NCI-H345 (cell line): ENCODE results near the gene ADAMTS7.
"Not testable (repeated sequence)": the region's sequence is repeated elsewhere in the genome, so short reads cannot be mapped to it uniquely, and the experiment has no call there.

Source experiments
- DNase-seq: peaks from one replicate; lab custom pipeline; 2025; lab: John Stamatoyannopoulos, UW

ADAMTS7 gene

DNA sequence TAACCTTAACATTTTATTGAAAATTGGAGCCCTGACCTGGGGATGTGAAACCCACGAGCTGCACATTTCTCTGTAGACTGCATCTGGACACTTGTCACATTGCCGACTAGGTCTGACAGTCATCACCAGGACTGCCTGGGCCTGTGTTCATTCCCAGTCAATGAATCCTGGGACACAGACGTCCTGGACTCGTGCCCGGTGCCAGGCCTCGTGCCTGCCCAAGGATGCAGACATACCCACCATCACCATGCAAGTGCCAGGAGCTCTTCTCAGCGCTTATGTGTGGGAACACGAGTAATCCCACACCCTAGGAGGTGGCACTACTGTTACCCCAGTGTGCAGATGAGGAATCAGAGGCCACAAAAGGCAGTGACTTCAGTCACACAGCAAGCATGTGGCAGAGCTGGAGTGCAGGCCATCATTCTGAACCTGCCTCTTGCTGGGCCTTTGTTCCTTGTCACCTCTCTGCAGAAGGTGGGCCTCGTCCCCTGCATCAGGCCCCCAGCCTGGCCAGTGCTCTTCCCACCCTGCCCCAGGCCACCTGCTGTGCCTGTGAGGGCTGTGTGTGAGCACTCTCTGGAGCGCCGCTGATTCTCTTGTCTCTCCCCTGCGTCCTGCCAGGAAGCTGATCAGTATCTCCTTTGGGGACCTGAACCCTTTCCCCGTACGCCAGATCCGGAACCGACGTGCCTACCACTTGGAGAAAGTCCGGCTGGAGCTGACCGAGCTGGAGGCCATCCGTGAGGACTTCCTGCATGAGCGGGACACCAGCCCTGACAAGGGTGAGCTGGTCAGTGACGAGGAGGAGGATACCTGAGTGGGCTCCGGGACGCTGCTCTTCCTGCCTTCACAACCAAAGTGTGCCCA is 58.5 kb downstream of the ADAMTS7 start:
- DNase-seq, result no peak

DNA sequence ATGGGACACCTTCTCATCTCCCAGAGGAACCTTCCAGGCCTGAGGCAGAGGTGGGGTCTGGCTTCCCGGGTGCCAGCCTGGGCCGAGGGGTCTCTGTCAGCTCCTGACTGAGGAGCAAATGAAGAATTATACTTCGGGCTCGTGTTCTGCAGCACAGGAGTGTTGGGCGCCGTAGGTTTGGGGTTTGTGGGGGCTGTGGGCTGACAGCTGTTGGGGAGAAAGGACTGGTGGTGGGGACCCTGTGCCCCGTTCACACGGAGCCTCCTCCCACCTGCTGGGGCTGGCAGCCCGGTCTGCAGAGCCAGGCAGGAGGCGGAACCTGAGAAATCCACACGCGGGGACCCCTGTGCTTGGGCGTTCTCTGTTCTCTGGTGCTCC is 59.7 kb downstream of the ADAMTS7 start:
- DNase-seq, result no peak

DNA sequence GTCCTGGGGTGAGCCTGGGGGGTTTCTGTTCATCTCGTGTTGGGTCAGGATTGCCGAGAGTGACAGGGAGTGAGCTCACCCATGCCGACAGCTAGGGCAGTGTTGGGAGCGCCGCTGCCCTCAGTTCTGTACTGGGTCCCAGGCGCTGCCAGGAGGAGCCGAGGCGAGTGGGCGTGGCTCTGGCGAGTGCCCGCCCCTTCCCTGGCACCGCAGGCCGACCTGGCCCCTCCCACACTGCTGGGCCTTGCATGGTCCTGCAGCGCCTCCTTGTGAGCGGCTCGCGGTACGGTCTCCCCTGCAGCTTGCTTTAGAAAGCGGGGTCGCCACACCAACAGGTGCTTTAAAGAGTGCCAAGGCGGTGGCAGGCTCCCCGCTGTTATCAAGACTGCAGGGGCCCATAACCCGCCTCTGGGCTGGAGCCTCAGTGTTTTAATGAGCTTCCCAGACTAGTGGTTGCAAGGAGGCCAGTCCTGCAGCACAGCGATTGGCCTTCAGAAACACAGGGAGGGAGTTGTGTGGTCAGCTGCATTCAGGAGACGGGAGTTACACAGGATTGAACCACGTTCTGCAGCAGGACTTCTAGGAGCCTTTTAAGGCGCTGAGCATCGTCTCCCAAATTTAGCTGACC is 60.2 kb downstream of the ADAMTS7 start:
- peak; percentile 83 for DNase-seq

DNA sequence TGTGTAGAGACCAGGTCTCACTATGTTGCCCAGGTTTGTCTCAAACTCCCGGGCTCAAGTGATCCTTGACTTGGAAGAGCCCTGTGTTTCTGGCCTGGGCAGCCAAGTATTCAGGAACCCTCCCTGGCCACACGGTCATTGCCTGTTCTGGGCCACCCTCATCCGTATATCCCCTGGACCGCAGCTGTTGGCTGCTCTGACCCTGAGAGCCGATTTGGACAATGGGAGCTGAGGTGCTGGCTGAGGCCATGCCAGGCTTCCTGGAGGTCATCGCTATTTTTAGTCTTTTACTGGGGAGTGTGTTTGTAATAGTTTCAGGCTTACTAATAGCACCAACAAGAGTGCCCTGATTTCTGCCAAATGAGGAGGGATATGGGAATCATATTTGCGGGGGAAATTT is 60.7 kb downstream of the ADAMTS7 start:
- DNase-seq, result no peak

DNA sequence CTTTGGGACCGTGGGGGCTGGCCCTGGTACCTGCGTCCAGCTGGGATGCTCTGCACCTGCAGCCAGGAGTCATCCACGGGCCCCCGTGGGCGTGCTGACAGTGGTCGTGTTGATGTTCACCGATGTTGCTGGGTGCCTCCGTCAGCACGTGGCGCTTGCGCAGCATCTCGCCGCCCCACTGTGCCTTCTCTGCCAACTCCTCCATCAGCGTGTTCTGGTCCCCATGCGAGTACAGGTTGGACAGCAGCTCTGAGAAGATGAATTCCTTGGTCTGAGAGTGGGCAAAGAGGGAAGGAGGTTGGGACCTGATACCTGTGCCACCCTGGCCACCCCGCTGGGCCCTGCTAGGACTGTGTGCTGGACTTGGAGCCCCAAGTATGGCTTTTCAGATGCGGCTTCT is 61.4 kb downstream of the ADAMTS7 start:
- no peak for DNase-seq

DNA sequence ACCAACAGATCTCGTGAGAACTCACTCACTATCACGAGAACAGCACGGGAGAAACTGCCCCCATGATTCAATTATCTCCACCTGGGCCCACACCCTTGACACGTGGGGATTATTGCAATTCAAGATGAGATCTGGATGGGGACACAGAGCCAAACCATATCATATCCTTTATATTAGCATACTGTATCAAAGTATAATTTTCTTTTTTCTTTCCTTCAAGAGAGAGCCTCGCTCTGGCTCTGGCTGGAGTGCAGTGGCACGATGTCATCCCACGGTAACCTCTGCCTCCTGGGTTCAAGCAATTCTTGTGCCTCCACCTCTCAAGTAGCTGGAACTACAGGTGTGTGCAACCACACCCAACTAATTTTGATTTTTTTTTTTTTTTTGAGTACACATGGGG is 63.4 kb downstream of the ADAMTS7 start:
- not testable (repeated sequence) for DNase-seq

DNA sequence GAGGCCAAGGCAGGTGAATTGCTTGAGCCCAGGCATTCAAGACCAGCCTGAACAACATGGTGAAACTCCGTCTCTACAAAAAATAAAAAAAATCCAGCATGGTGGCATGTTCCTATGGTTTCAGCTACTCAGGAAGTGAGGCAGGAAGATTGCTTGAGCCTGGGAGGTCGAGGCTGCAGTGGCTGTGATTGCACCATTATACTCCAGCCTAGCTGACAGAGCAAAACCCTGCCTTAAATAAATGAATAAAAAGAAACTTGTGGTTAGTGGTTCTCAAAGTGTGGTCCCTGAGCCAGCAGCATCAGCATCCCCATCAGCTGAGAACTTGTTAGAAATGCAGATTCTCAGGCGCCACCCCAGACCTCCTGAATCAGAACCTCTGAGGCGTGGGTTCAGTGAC is 69.6 kb downstream of the ADAMTS7 start:
- not testable (repeated sequence) for DNase-seq

DNA sequence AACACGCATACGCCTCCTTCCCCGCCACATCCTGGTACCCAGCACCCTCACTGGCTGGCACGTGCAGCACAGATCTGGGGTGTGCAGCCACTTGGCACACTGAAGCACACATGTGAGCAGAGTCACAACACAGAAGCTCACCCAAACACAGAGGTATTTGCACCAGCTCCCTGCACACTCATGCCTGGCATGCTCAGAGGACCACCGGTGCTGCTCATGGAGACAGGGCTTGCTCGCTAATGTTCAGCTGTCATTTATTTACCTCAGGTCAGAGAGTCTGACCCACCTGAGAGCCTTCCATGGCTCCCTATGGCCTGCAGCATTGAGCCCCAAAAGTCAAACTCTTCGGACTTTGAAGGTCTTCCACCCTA is 70.4 kb downstream of the ADAMTS7 start:
- DNase-seq, result no peak

DNA sequence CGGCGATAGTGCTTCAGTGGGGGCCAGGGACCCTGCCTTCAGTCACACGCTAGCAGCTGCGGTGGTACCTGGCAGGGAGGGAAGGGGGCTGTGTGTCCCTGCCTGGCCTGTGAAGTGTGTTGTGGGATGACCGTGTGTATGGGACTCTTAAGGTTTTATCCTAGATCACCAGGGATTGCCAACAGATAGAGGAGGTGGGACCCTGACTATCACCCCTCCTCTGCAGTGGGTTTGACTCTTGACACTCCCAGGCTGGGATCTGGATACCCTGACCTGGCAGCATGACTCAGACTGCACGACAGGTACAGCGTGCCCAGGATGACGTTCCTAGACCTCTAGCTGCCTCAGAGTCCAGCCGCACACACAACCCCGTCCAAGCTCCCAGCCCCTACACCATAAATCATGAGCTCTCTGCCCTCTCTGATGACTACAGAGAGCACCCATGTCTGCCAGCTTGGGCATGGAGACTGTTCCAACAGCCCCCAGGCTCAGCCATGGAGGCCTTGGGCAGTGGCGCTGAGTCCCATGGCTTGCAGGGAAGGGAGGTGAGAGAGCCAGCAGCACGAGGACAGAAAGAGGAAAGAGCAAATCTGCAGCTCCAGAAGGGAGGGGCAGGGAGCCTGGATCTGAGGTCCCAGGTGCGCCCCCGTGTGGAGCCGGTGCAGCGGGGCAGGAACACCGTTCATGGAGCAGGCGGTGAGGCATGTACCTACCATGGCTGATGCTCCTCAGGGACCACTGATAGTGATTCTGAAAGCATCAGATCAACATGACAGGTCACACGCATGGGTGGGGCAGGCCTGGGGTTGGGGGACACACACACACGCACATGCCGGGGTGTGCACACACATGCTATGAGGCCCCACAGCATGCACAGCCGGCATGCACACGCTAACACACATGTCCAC is 71.0 kb downstream of the ADAMTS7 start:
- DNase-seq, result peak; percentile 43

DNA sequence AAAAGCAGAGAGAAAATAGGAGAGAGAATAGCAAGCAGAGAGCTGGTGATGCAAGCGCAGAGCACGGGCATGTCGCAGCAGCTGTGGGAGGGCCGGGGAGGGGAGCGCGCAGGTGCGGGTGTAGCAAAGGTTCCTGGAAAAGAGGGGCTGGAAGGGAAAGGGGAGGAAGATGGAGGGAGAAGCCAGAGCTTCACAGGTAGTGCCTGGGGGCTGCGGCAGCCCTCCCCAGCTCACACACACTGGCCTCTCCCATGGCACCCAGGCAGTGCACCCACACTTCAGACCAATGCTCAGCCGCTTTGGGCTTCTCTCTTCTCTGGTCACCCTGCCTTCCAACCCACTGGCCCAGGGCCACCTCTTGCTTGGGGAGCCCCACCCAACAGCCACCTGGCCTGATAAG is 72.1 kb downstream of the ADAMTS7 start:
- DNase-seq, result no peak

DNA sequence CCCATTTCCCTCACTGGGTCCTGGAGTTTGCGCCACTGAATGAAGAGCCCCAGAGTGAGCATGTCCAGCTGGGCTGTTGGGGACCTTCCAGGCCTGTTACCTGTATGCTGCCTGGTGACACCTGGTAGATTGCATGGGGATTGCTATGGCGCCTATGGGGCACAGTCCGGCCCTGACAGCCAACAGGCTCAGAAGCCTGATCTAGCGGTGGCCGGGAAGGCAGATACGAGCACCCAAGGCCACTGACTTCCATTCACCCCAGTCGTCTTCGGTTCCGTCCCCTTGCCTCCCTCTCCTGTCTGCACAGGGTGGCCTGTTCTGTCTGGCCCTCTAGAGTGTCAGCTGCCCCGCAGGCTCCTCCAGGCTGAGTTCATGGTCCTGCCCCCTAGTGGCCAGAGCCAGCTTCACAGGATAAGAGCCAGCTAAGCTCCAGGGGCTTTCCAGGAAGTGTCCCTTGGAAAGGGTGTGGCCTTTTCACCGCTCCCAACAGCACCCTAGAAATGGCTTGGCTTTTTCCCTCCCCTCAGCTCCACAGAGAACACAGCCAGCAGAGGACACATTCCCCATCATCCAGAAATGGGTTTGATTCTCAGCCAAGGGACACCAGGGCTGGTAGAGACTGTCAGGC is 73.2 kb downstream of the ADAMTS7 start:
- not testable (repeated sequence) for DNase-seq

DNA sequence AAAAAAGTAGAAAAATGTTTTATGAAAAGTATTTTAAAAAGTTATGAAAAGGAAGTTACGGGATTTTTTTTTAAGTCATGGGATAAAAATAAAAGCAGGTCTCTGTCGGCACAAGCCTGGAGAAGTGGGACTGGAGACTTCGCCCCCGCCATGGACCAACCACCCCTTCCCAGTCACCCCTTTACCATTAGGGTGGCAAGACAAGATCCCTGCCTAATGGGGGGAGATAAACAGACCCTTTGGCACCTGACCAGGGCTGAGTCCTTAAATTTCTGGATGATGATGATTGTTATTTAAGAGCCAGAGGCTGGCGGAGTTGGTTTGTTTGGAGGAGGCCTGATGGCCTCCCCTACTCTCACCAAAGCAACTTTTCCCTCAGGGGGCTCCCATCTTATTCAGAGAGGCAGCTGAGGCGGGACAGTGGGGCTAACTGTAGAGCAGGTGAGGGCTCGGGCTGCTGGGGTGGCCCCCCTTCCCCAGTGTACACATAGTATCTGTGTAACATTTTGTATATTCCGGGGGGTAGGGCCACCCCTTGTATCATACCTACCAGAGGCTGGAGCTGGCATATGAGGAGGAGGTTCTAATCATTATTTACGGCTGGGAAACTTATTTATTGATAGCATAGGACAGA is 74.0 kb downstream of the ADAMTS7 start:
- no peak for DNase-seq

DNA sequence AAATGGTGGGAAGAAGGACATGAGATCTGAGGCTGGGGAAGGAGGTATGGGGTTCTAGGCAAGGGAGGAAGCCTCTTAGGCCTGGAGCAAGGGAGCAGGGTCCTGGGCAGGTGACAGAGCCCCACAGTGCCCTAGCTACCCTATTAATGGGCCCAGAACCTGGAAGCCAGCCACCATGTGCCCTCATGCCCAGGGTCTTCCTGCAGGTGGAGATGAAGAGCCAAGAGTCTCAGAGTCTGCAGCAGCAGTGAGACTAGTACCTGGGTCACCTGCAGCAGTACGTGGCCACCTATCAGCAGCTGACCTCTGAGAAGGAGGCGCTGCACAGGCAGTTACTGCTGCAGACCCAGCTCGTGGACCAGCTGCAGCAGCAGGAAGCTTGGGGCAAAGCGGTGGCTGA is 75.0 kb downstream of the ADAMTS7 start:
- DNase-seq, result not testable (repeated sequence)

DNA sequence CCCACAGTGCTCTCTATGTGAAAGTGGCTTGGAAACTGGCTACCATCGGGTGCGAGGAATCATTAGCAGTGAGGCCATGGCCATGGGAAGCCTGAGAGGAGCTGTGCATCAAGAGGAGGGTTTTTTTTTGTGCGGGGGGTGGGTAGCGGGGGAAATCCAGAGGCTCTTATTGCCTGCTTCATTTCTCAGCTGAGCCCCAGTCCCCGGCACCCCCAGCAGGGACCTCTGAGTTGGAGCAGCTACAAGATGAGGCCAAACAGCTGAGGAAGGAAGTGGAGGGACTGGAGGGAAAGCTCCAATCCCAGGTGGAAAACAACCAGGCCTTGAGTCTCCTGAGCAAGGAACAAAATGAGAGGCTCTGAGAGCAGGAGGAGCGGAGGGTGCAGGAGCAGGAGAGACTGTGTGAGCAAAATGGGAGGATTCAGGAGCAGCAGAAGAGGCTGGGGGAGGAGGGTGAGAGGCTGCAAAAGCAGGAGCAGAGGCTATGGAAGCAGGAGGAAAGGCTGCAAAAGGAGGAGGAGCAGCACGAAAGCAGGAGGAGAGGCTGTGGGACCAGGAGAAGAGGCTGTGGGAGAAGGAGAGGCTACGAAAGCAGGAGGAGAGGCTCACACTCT is 76.7 kb downstream of the ADAMTS7 start:
- DNase-seq, result no peak

DNA sequence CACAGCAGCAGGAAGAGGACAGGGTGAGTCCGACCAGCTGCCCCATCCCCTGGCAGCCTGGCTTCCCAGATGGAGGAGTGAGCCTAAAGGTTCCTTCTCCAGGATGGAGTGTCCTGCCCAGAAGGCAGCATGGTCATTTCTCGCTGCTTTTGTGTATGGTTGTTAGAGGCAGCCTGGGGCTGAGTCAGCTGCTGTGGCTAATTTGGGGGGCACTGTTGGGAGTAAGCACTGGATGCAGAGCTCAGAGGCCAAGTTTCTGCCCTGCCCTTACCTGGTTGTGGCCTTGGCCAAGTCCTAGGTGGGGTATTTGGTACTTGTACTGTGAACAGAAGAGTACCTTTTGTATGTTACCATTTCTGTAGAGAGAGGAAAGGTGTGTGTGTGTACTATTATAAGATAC is 78.6 kb downstream of the ADAMTS7 start:
- DNase-seq, result no peak

DNA sequence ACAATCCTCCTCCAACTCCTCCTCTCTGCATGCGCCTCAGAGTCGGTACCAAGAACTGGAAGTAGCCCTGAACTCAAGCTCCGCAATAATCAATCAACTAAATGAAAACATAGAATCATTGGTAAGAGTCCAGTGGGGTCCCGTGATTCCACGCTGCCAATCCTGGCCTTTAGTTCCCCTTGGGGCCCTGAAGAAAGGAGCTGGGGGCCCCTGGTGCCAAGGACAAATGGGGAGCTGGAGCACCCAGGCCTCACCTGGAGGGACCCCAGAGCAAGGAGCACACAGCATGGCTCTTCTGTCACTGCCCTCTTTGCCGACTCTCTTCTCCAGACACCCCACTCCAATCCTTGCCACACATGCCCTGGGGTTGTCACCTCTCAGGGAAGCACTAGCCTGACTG is 80.3 kb downstream of the ADAMTS7 start:
- DNase-seq, result no peak

DNA sequence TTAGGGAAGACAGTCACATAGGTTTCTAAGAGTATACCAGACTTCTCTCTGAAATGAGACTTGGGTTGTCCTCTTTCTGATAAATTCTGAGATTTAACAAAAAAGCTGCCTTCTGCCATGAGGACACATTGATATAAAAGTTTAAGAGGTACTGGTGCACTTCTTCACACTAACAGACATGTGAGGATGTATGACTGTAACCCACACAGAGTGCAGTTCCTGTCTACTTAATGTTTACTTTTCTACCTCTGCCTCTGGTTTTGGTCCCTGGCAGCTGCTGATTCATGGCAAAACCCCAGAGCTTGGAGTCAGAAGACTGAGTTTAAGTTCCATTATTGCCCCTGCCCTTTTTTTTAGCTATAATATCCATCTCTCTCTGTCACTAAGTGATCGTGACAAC is 82.8 kb downstream of the ADAMTS7 start:
- not testable (repeated sequence) for DNase-seq

DNA sequence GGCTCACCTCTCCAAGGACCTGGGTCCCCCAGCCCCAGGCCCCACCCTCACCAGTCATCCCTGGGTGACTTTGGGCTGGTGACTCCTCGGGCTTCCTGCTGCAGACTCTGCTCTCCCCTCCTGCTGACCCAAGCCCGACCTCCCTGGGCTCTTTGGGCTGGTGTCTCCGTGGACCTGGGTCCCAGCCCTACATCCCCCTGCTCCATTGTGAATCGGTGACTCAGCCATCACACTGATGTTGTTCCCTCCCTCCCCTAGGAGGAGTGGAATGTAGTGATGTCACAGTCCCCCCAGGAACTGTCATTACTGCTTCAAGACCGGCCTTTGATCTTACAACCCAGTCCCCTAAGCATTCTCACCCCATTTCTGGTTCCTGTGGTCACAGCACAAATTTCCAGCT is 83.7 kb downstream of the ADAMTS7 start:
- DNase-seq, result no peak

DNA sequence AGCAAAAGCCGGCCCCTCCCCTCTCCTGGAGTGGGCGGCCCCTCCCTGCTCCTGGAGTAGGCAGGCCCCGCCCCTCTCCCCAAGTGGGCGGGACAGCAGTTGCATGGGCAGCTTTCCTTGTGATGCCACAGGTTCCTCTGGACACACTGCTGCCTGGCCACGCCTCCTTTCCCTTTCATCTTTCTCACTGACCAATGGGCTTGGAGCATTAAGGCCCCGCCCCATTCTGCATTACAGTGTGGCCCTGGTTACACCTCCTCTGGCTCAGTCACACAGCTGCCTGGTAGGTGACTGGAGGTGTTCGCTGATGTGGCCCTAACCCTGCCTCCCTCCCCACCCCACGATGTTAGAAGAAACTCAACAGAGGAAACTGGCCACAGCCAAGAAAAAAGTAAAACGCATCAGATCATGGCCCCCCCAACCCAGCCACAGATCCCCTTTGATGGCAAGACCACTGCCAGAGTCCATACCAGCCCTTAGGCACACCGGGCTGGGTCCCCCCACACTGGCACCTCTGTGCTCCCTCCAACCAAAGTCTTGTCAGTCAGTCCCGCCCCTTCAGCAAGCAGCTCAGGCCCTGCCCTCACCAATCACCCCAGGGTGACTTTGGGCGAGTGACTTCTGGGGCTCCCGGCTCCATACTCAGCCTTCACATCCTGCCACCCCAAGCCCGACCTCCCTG is 84.3 kb downstream of the ADAMTS7 start:
- no peak for DNase-seq

DNA sequence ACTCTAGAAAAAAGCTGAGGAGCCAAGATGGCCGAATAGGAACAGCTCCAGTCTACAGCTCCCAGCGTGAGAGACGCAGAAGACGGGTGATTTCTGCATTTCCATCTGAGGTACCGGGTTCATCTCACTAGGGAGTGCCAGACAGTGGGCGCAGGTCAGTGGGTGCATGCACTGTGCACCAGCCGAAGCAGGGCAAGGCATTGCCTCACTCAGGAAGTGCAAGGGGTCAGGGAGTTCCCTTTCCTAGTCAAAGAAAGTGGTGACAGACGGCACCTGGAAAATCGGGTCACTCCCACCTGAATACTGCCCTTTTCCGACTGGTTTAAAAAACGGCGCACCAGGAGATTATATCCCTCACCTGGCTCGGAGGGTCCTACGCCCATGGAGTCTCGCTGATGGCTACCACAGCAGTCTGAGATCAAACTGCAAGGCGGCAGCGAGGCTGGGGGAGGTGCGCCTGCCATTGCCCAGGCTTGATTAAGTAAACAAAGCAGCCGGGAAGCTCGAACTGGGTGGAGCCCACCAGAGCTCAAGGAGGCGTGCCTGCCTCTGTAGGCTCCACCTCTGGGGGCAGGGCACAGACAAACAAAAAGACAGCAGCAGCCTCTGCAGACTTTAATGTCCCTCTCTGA is 91.3 kb downstream of the ADAMTS7 start:
- peak; percentile 25 for DNase-seq
